HG03460 (cell line): ENCODE measurements around the gene UBXN1.
A peak's percentile ranks its signal among the peaks of the same experiment; 100 is the strongest.
"Not testable (repeated sequence)": the region's sequence is repeated elsewhere in the genome, so short reads cannot be mapped to it uniquely, and the experiment has no call there.

Experiments
- ATAC-seq: cut with Tn5 transposase; IDR thresholded peaks from one replicate; pipeline ENCODE4 v1.9.1; 2021; ENCODE audit not compliant: unreplicated experiment

Gene UBXN1

DNA sequence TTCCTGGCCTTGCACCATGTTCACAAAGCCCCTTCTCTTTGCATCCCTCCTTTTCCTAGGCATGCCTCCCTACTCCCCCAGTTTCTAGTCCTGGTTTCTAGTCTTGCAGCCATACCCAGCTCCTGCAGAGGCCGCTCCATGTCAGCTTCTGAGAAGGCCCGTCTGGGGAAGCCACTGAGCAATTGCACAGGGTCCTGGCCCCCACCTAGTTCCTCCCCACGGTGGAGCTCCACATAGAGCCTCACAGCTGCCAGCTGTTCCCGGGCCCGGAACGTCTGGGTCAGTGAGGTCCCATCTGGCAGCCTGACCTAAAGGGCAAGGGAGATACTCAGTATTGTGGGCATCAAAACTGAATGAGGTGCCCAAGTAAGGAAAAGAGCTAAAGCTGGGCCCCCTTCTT lies 2.2 kb downstream of the UBXN1 start:
- ATAC-seq: no peak

DNA sequence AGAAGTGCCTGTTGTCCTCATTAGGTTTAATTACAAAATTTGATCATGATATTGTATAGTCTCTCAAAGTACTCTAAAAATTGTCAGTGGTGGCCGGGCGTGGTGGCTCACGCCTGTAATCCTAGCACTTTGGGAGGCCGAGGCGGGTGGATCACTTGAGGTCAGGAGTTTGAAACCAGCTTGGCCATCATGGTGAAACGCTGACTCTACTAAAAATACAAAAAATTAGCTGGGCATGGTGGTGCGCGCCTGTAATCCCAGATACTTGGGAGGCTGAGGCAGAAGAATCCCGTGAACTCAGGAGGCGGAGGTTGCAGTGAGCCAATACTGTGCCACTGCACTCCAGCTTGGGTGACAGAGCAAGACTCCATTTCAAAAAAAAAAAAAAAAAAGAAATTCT lies 3.5 kb downstream of the UBXN1 start:
- ATAC-seq: not testable (repeated sequence)

DNA sequence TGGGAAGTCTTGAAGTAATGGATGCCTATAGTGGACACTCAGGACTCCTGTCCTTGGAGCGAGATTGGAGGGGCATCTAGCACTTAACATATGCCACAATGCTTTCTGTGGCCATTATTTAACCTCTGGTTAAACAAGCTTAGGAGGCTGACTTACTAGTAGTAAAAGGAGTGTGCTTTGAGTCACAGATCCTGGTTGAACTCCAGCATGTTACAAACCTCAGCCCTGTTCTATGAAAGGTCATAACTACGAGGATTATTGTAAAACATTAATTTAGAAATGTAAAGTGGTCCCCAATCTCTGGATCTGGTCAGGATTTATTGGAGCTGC lies 5.7 kb downstream of the UBXN1 start:
- no peak for ATAC-seq

DNA sequence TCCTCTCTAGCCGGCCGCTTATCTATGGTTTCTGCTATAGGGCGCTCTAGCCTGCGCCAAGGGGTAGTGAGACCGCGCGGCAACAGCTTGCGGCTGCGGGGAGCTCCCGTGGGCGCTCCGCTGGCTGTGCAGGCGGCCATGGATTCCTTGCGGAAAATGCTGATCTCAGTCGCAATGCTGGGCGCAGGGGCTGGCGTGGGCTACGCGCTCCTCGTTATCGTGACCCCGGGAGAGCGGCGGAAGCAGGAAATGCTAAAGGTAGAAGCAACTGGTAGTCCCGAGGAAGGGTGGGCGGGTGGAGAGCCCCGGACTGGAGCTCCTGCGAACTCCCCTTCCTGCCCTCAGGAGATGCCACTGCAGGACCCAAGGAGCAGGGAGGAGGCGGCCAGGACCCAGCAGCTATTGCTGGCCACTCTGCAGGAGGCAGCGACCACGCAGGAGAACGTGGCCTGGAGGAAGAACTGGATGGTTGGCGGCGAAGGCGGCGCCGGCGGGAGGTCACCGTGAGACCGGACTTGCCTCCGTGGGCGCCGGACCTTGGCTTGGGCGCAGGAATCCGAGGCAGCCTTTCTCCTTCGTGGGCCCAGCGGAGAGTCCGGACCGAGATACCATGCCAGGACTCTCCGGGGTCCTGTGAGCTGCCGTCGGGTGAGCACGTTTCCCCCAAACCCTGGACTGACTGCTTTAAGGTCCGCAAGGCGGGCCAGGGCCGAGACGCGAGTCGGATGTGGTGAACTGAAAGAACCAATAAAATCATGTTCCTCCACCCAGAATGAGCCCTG lies 7.1 kb downstream of the UBXN1 start, which contains the start of the genes LBHD1 and UQCC3:
TSS of gene LBHD1 (minus strand) at position 660 of the 782 bp plus-strand sequence. CDS start 2,236 bp downstream, outside the sequence.
TSS of gene UQCC3 (plus strand) at position 66 of the 782 bp plus-strand sequence. CDS start at position 139, 73 bp downstream.
- peak; percentile 67 for ATAC-seq

DNA sequence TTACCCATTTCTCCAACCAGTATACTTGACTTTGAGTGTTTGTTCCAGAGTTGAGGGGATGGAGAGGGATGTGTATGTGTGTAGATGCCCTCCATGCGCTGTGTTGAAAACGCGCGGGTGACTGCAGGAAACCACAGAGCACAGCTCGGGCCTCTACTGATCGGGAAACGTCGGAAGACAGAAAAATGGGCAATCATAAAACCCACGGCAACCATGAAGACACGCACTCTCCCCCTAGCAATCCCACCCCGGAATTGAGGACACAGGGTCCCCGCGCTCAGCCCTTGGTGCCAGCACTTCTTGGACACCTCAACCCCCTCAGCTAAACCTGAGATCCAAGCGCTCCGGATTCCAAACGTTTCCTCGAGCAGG lies 7.7 kb downstream of the UBXN1 start:
- ATAC-seq: peak; percentile 4

DNA sequence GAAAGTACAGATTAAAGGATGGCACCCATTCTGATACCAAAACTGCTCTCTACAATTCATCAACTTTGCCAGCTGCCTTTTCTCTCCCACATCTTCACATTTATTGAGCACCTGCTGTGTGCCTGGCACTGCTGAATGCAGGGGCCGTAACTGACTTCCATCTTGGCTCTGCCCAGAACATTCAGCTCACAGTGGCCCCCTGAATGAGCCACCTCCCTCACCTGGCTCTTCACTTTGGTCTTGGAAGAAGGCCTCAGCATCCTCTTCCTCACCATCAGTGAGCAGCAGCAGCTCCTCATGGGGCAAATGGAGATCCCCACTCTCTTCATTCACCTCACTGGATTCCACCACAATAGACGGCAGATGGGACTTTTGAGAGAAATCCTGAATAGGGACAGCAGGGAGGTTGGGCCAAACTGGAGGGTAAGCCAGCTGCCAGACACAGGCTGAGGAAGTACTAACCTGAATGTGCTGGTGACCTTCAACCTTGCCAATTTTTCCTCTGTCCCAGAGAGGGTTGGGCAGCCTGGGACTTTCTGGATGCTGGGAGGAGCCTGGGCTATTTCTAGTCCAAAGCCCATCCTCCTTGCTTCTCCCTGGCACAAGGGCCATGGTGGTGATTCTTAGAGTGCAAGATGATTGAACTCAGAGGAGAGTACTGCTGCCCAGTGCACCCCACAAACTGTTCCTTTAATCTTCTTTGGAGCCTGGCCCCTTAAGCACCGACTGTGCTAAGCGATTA lies 9.3 kb downstream of the UBXN1 start:
- ATAC-seq: no peak

DNA sequence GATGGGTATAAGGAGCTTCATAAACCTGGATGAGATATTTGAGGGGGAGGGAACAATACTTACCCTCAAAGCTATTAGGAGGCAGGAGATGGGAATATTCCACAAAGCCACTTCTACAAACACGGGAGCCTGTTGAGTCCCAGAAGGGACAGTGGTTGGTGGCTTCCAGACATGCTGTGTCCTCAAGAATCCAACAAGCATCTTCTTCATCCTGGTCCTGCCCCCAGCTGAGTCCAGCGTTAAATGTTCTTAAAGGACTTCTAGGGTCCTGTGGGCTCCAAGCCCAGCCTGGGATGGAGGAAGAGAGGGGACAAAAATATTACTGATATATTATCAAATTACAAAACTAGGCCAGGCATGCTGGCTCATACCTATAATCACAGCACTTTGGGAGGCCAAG lies 11.4 kb downstream of the UBXN1 start:
- no peak for ATAC-seq

DNA sequence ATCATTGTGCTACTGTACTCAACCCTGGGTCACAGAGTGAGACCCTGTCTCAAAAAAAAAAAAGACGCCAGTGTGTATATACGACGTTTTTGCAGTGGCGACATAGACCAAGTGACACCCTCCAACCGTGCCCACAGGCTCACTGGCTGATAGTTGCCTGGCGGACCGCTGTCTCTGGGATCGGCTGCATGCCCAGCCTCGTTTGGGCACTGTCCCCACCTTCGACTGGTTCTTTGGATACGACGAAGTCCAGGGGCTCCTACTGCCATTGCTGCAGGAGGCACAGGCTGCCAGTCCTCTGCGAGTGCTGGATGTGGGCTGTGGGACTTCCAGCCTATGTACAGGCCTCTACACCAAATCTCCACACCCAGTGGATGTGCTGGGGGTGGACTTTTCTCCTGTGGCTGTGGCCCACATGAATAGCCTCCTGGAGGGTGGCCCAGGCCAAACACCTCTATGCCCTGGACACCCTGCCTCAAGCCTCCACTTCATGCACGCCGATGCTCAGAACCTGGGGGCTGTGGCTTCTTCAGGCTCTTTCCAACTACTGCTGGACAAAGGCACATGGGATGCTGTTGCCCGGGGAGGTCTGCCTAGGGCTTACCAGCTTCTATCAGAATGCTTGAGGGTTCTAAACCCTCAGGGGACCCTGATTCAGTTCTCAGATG lies 12.5 kb downstream of the UBXN1 start:
- ATAC-seq: no peak

DNA sequence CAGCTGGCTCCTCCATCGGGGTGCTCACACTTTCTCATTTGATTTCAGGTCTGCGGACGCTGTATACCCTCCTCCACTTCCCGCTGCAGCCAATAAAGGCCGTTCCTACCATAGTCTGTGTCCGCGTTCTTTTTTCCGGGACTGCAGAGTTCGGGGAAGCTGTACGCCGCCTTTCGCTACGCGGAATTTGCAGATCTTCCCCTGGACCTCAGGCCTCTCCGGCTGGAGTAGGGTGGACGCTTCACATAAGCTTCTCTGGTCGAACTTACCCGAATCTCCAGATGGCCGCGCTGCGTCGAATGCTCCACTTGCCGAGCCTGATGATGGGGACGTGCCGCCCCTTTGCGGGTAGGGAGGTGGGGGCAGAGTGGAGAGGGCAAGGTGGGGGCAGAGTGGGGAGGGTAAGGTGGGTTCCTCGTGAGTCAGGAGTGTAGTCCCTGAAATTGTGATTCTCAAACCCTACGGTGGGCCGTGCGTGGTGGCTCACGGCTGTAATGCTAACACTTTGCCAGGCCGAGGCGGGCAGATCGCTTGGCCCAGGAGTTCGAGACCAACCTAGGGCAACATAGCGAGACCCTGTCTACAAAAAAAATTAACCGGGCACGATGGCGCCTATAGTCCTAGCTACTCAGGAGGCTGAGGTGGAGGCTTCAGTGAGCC lies 13.1 kb downstream of the UBXN1 start:
- ATAC-seq: peak; percentile 13

DNA sequence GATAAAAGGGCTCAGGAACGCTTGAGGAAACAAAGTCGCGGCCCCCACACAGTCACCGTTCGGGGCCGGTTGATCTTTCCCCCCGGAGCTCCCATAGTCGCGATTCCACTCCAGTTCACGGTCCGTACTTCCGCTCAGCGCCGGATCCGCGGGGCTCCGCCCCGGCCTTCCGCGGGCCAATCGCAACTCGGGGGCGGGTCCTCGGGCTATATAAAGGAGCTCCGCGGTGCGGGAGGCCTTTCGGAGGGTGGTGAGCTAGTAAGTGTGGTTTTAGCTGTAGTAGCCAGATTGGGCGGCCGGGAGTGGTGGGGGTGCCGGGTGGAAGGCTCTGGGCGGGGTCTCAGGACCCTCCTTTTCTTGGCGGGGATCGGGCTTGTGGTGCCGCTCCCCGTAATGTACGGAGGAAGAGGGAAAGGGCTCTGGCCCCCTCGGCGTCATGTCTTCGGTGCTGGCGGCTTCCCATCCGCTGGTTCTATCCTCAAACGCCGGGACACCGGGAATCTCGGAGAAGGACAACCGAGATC lies 13.7 kb downstream of the UBXN1 start, which contains the start of the genes C11orf98 and CSKMT:
TSS of gene C11orf98 (minus strand) at position 136 of the 524 bp plus-strand sequence. CDS start at position 95, 41 bp downstream.
TSS of gene CSKMT (plus strand) at position 238 of the 524 bp plus-strand sequence. CDS start 568 bp downstream, outside the sequence.
- peak; percentile 81 for ATAC-seq

DNA sequence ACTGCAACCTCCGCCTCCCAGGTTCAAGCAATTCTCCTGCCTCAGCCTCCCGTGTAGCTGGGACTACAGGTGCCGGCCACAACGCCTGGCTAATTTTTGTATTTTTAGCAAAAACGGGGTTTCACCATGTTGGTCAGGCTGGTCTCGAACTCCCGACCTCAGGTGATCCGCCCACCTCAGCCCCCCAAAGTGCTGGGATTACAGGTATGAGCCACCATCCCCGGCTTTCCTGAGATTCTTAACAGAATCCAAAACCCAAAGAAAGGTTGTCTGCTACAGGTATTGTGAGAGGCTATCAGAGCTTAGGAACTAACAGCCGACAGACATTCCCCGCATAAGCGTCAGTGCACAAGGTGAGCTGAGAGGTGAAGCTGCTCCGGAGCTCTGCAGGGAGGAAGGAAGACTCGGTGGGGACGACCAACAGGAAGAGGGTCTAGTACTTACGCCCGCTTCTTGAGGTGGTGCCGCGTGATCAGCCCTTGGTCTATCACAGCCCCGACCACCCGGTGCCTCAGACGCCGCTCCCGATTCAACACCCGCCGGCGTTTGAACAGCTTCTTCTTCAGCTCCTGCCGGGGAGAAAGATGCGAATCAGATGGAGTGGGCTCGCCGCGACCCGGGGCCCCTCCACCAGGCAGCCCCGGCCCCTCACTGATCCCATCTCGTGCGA lies 14.3 kb downstream of the UBXN1 start:
- peak; percentile 34 for ATAC-seq

DNA sequence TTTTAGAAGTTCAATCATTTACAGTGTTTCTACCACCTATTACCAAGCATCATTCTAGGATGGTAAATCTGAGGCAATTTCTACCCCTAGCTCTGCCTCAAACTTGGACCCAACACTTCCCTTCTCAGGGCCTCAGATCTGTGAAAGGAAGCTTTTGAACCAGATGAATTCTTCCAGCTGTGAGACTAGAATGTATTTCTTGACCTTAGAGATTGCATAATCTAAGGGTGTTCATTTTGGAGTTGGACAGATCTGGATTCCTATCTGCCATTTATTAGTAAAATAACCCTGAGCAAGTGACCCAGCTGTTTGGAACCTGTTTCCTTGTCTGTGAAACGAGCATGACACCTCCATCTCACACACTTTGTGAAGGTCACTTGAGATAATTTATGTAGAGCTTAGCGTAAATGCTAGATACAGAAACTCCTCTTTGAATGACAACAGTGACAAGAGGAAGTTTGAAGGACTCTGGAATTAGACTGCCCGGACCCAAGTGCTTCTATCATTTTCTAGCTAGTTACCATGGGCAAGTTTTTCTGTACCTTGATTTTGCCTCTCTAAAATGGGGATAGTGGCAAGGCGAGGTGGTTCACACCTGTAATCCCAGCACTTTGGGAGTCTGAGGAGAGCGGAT lies 22.0 kb downstream of the UBXN1 start:
- no peak for ATAC-seq

DNA sequence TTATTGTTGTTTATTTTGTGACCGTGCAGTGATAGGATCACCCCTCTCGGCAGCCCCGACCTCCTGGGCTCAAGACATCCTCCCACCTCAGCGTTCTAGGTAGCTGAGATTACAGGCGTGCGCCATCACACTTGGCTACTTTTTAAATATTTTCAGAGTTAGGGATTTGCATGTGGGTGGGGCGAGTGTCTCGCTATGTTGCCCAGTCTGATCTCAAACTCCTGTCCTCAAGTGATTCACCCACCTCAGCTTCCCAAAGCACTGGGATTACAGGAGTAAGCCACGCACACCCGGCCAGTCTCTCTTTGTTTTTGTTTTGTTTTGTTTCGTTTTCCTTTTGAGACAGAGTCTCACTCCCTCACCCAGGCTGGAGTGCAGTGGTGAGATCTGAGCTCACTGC lies 24.6 kb downstream of the UBXN1 start:
- no peak for ATAC-seq

DNA sequence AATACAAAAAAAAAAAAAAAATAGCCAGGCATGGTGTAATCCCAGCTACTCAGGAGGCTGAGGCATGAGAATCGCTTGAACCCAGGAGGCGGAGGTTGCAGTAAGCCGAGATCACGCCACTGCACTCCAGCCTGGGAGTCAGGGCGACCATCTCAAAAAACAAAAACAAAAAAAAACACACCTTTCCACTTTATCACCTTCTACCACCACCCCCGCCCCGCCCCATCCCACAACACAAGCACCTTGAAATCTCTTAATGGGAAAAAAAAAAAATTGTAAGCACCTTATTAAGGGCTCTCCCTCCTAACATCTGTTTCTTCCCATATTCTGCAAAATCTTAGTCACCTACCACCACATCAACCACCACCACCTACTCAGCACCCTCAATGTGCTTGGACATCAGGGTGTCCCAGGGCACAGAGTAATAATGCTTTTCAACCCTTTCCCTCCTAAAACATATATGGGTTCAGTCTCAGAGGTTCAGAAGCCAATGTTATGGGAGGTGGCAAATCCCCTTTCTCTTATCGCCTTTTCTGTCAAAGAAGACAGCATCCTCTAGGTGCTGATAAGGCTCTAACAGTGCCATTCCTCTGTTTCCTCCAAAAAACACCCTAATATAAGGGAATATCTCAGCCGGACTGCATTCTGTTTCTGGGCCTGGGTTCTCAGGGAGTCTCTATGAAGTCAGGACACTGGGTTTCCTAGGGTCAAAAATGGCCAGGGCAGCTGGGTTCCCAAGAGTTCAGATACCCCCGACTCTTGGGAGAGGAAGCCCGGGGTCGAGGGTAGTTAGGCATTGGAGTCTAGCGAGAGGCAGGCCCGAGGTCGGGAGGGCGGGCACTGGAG lies 26.5 kb downstream of the UBXN1 start:
- no peak for ATAC-seq

DNA sequence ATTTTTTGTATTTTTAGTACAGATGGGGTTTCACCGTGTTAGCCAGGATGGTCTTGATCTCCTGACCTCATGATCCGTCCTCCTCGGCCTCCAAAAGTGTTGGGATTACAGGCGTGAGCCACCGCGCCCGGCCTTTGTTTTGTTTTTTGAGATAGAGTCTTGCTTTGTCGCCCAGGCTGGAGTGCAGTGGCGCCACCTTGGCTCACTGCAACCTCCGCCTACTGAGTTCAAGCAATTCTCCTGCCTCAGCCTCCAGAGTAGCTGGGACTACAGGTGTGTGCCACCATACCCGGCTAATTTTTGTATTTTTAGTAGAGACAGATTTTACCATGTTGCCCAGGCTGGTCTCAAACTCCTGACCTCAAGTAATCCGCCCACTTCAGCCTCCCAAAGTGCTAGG lies 28.6 kb downstream of the UBXN1 start:
- not testable (repeated sequence) for ATAC-seq

DNA sequence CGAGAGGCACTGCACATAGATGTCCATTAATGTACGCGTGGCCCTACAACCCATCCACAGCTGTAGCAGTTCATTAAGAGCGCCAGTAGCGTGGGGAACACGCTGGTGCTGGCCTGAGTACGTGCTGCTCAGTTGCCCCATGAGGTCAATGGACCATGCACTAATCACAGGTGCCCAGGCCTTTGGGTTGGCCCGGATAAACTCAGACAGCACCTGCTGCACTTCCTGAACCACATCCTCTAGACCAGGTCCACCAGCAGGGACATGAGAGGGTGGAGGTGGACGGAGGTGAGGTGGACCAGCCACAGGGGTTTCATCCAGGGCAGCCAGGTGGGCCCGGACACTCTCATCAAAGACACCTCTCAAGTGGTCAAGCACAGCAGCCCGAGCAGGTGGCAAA lies 29.4 kb downstream of the UBXN1 start:
- no peak for ATAC-seq

DNA sequence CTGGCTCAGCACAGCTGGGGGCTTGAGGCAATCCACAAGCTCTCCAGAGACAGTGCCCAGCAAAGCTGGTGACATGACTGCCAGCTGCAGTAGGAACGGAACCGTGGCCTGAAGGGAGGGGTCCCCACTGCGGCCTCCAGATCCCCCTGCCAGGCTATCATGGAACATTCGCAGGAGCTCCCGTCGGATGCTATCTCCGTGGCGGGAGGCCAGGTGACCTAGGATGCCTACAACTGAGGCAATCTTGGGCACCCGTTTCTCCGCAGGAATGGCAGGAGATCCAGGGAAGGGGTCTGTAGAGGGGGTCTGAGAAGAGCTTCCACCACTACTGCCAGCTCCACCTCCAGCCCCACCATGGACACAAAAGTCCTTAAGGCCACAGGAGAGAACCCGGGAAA lies 29.9 kb downstream of the UBXN1 start:
- no peak for ATAC-seq

DNA sequence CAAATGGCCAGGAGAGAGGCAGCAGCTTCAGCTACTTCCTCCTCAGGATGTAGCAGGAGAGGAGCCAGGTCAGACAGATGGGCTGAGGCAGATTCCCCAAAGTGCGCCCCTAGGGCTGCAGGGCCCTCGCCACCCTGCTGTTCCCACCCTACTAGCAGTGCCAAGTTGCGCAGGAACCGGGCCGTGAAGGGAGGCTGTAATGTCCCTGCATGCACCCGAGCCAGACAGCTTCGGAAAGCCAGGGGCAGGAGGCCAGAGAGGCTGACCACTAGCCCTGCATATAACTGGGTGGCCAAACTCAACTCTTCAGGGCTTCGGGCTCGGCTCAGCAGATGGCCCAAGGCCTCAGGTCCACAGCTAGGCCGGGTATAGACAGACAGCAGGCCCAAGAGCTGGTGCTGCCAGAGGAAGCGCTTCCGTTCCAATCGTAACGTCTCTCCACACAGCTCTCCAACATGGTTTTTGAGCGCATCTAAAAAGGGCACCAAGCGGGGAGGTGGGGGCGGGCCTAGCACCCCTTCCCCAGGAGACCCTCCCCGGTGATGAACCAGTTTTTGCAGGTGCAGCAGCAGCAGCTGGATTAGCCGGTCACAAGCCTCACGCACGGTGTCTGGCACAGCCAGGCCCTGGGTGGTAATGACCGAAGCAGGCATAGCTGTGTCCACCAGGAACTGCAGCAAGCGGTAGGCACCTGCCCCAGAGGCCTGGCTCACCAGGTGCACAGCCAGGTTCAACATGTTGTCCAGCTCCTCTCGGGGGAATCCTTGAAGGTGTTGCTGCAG lies 30.5 kb downstream of the UBXN1 start:
- ATAC-seq: no peak
